Measurements from ENCODE around the gene SPDEF. TPM values are rescaled to one million over a fixed set of nuclear protein-coding genes. Genes with fewer than 3 reads are reported as not detected.

Gene SPDEF
- total RNA-seq = under 1 TPM in 3 of 9 donors, not detected in 6; 0.06 to 0.14 (median 0.14) TPM
- under 1 TPM in 1 of 3 donors, not detected in 2; 0.13 TPM for polyA plus RNA-seq
- long read RNA-seq, donor 1 = 0 reads
- long read RNA-seq, donor 2 = 0 reads
- long read RNA-seq, donor 3 = 0 reads
- long read RNA-seq, donor 4 = 0 reads
- long read RNA-seq, donor 5 = 0 reads
- long read RNA-seq, donor 6 = 0 reads
- long read RNA-seq, donor 7 = 0 reads
- long read RNA-seq, donor 8 = 0 reads
- long read RNA-seq, donor 9 = 0 reads
- long read RNA-seq, donor 10 = 0 reads

- Histone ChIP-seq H3K4me1 (replicated peaks in 1 of 2) (no peaks in the 10 kb centered on the region), H3K27ac (no peak within 1 kb of the TSS), H3K9me3 (replicated peaks in 1 of 3) (no peaks in the 10 kb centered on the region), H3K36me3 (replicated peaks in 1 of 2) (no peaks in the 10 kb centered on the region), H3K4me3 (no peak within 1 kb of the TSS), H3K27me3 (no peaks in the 10 kb centered on the region)
- TF ChIP-seq POLR2A (IDR thresholded peaks at IDR 0.05) (no peak), CTCF (IDR thresholded peaks at IDR 0.05) (no peak)
- 64 to 76% (median 73%) methylated on average over 4 to 6 of the region's 6 CpGs for WGBS, 4 donors
- no peak for DNase-seq
- intact Hi-C loops (cut with DNase I) = no loop called here
These were observed at the start of gene SPDEF for GRCh38 chr6:34556031-34556471. Gene SPDEF (minus strand): TSS chr6:34556329. CDS start chr6:34544455, 11,874 bp downstream.

DNA sequence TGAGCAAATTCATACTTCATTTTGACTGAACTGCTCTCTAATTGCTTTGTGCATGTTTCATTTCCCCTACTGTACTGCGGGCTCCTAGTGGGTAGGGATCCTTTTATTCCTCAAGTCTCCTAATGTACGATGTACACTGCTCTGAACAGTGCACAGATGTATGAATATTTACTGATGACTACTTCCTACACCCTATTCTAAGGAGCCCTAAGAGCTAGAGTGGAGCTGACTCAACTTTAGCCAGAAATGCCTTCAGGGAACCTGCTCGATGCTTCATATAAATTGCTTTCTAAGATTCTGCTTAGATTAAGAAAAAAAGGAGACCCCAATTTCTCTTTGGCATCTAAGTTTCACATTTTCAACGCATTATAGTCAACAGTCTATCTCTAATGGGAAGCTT, 47.6 kb upstream of the SPDEF start:
- 93 to 96% (median 95%) methylated on average over 4 of the region's 4 CpGs for WGBS, 4 donors
- no peak for TF ChIP-seq CTCF (IDR thresholded peaks at IDR 0.05)
- no peak for TF ChIP-seq POLR2A (IDR thresholded peaks at IDR 0.05)
- Histone ChIP-seq H3K4me3 (no peak overlapping the region), H3K27me3 (no peaks in the 10 kb centered on the region), H3K9me3 (replicated peaks in 1 of 3) (no peaks in the 10 kb centered on the region), H3K27ac (no peak overlapping the region), H3K36me3 (replicated peaks in 1 of 2) (peaks cover 0 to 10% of the 10 kb centered on the region in 2 donors), H3K4me1 (replicated peaks in 1 of 2) (peaks cover 3 to 30% of the 10 kb centered on the region in 2 donors)
- DNase-seq = no peak
- intact Hi-C loops (cut with DNase I) = loop anchor here (10.0 kb wide), 2 partner anchors 79 to 409 kb away; no protein-coding TSS in a partner anchor

- Histone ChIP-seq H3K36me3 (replicated peaks in 1 of 2) (peaks cover 0 to 10% of the 10 kb centered on the region in 2 donors), H3K27me3 (no peaks in the 10 kb centered on the region), H3K27ac (no peak overlapping the region), H3K4me1 (replicated peaks in 1 of 2) (peaks cover 3 to 35% of the 10 kb centered on the region in 2 donors), H3K4me3 (no peak overlapping the region), H3K9me3 (replicated peaks in 1 of 3) (no peaks in the 10 kb centered on the region)
- DNase-seq = no peak
- 73 to 81% (median 79%) methylated on average over 10 of the region's 10 CpGs for WGBS, 4 donors
- intact Hi-C loops (cut with DNase I) = loop anchor here (10.0 kb wide), 2 partner anchors 78 to 408 kb away; no protein-coding TSS in a partner anchor
- TF ChIP-seq POLR2A (IDR thresholded peaks at IDR 0.05) (no peak), CTCF (IDR thresholded peaks at IDR 0.05) (no peak)
These were observed 46.4 kb upstream of the SPDEF start for GRCh38 chr6:34602318-34603111.

DNA sequence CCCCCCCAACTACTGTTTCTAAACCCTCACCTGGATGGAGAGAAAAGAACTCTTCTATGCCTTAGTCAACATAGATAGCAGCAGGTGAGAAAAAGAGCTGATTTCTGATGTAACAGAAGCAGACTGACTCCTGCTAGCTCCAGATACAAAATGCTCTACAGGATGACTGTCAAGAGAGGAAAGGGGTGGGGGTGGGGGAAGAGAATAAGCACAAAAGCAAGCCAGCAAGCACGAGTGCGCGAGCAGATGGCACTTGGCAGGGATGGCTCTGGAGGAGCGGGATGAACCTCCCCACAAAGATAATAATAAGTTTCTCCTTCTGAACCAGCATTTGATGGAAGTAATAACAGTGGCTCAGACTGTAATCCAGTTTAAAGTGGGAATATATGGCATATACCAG, 45.6 kb upstream of the SPDEF start:
- intact Hi-C loops (cut with DNase I) = loop anchor here (10.0 kb wide), 2 partner anchors 77 to 407 kb away; no protein-coding TSS in a partner anchor
- TF ChIP-seq POLR2A (IDR thresholded peaks at IDR 0.05) (no peak), CTCF (IDR thresholded peaks at IDR 0.05) (no peak)
- Histone ChIP-seq H3K27me3 (no peaks in the 10 kb centered on the region), H3K4me1 (replicated peaks in 1 of 2) (peaks cover 3 to 35% of the 10 kb centered on the region in 2 donors), H3K27ac (no peak overlapping the region), H3K36me3 (replicated peaks in 1 of 2) (peaks cover 0 to 10% of the 10 kb centered on the region in 2 donors), H3K4me3 (no peak overlapping the region), H3K9me3 (replicated peaks in 1 of 3) (no peaks in the 10 kb centered on the region)
- WGBS, 4 donors = 64 to 85% (median 77%) methylated on average over 4 of the region's 4 CpGs
- no peak for DNase-seq
